Hepatocyte (in vitro differentiated cells): Measurements from ENCODE around the gene PLLP. TPM values are rescaled to one million over a fixed set of nuclear protein-coding genes. Genes with fewer than 3 reads are reported as not detected.
A peak's percentile ranks its signal among the peaks of the same experiment; 100 is the strongest.

ENCODE experiments used
- DNase-seq: peaks from one replicate; pipeline ENCODE4 v3.0.0-alpha.2; 2016; ENCODE audit warnings: low spot score
- H2AFZ ChIP-seq: fragments of 200-600 bp; sonication (generic); 2 replicates; pipeline ENCODE4 v1.6.0; 2016; ENCODE audit warnings: antibody characterized with exemption, mild to moderate bottlenecking
- H3K27ac ChIP-seq: fragments of 200-600 bp; sonication (generic); 2 replicates; pipeline ENCODE4 v1.5.1; 2016; ENCODE audit warnings: mild to moderate bottlenecking
- H3K27me3 ChIP-seq: fragments of 200-600 bp; sonication (generic); 2 replicates; pipeline ENCODE4 v1.6.1; 2016
- H3K36me3 ChIP-seq: fragments of 200-600 bp; sonication (generic); replicated peaks from 2 replicates; pipeline ENCODE4 v1.5.1; 2016; ENCODE audit warnings: low read depth; ENCODE audit not compliant: insufficient read depth
- H3K4me1 ChIP-seq: fragments of 200-600 bp; sonication (generic); 2 replicates; pipeline ENCODE4 v1.5.1; 2016; ENCODE audit warnings: mild to moderate bottlenecking, moderate library complexity; ENCODE audit not compliant: insufficient read depth
- H3K4me2 ChIP-seq: fragments of 200-600 bp; sonication (generic); 2 replicates; pipeline ENCODE4 v1.6.0; 2016
- H3K4me3 ChIP-seq: fragments of 200-600 bp; sonication (generic); 2 replicates; pipeline ENCODE4 v1.5.1; 2016; ENCODE audit warnings: mild to moderate bottlenecking
- H3K79me2 ChIP-seq: fragments of 200-600 bp; sonication (generic); 2 replicates; pipeline ENCODE4 v1.6.0; 2017; ENCODE audit warnings: mild to moderate bottlenecking
- H3K9me2 ChIP-seq: fragments of 200-600 bp; sonication (generic); replicated peaks from 2 replicates; pipeline ENCODE4 v1.6.0; 2017; ENCODE audit warnings: mild to moderate bottlenecking; ENCODE audit not compliant: insufficient read depth
- H3K9me3 ChIP-seq: fragments of 200-600 bp; sonication (generic); 2 replicates; pipeline ENCODE4 v1.5.1; 2016; ENCODE audit warnings: low read depth, mild to moderate bottlenecking
- H4K20me1 ChIP-seq: fragments of 200-600 bp; sonication (generic); 2 replicates; pipeline ENCODE4 v1.6.0; 2016; ENCODE audit warnings: mild to moderate bottlenecking; ENCODE audit not compliant: insufficient read depth, poor library complexity, severe bottlenecking
- CTCF ChIP-seq: fragments of 200-600 bp; sonication (generic); IDR thresholded peaks from 2 replicates; pipeline ENCODE4 v1.5.1; 2016; ENCODE audit warnings: antibody characterized with exemption, mild to moderate bottlenecking; ENCODE audit not compliant: poor library complexity
- EZH2 ChIP-seq: fragments of 200-600 bp; sonication (generic); IDR thresholded peaks from 2 replicates; pipeline ENCODE4 v1.6.1; 2016; ENCODE audit warnings: antibody characterized with exemption, mild to moderate bottlenecking, borderline replicate concordance
- EZH2phosphoT487 ChIP-seq: fragments of 200-600 bp; sonication (generic); IDR thresholded peaks from one replicate; pipeline ENCODE4 v1.6.1; 2018; ENCODE audit warnings: antibody characterized with exemption, mild to moderate bottlenecking, low read depth, moderate library complexity; ENCODE audit not compliant: unreplicated experiment, severe bottlenecking
- WGBS: methylation state at CpG from one replicate; pipeline ENCODE4 v1.1.6; 2016; ENCODE audit warnings: low lambda C conversion rate; ENCODE audit errors: missing lambda C conversion rate; 5-methylcytosine and 5-hydroxymethylcytosine counted together
- polyA plus RNA-seq: library from polyadenylated mRNA; unstranded; fragments of >200 nt; fragmentation: Nextera tagmentation; extraction: Ambion mirVana; gene quantifications from 2 replicates; pipeline ENCODE4 v1.2.1, GENCODE V29; 2016
- total RNA-seq: library from RNA; depleted of rRNA; stranded (reverse); fragments of >200 nt; gene quantifications from 2 replicates; pipeline ENCODE4 v1.2.3, GENCODE V29; 2014

PLLP gene
- total and polyA plus RNA-seq, 2 experiments from 2014 or later = 38.7 to 42.3 TPM

- Histone ChIP-seq H3K4me3 (peak overlapping the region; percentile 88), H3K27ac (peak overlapping the region; percentile 96), H3K4me2 (peak overlapping the region; percentile 89), H3K27me3 (no peaks in the 10 kb centered on the region), H3K36me3 (no peaks in the 10 kb centered on the region), H3K4me1 (peaks cover 6% of the 10 kb centered on the region), H3K9me3 (no peaks in the 10 kb centered on the region), H2AFZ (peak overlapping the region; percentile 76), H4K20me1 (no peaks in the 10 kb centered on the region), H3K9me2 (no peaks in the 10 kb centered on the region), H3K79me2 (peaks cover 27% of the 10 kb centered on the region)
- DNase-seq = peak; percentile 69
- TF ChIP-seq EZH2 = no peak
- TF ChIP-seq CTCF = no peak
- no peak for TF ChIP-seq EZH2phosphoT487
- 9% methylated on average over 20 of the region's 28 CpGs for WGBS
These were observed 38.9 kb downstream of the PLLP start for GRCh38 chr16:57245472-57246113.

GRCh38 chr16:57244767-57245471 is 39.6 kb downstream of the PLLP start, which contains the start of gene ARL2BP:
TSS of gene ARL2BP (plus strand) at chr16:57245259. CDS start at chr16:57245368, 109 bp downstream.
- no peaks in the 10 kb centered on the region for H3K9me3 ChIP-seq
- no peaks in the 10 kb centered on the region for H3K27me3 ChIP-seq
- DNase-seq = peak; percentile 98
- no peaks in the 10 kb centered on the region for H3K36me3 ChIP-seq
- H3K4me1 ChIP-seq = peaks cover 6% of the 10 kb centered on the region
- no peaks in the 10 kb centered on the region for H4K20me1 ChIP-seq
- peak within 1 kb of the TSS; percentile 89 for H3K4me2 ChIP-seq
- peak within 1 kb of the TSS; percentile 96 for H3K27ac ChIP-seq
- 1% methylated on average over 76 of the region's 77 CpGs for WGBS
- peak within 1 kb of the TSS; percentile 76 for H2AFZ ChIP-seq
- H3K79me2 ChIP-seq = peaks cover 27% of the 10 kb centered on the region
- TF ChIP-seq CTCF (peak; percentile 18), EZH2phosphoT487 (no peak), EZH2 (no peak)
- H3K9me2 ChIP-seq = no peaks in the 10 kb centered on the region
- peak within 1 kb of the TSS; percentile 88 for H3K4me3 ChIP-seq

GRCh38 chr16:57244463-57244766 is 40.1 kb downstream of the PLLP start:
- Histone ChIP-seq H3K79me2 (peaks cover 27% of the 10 kb centered on the region), H3K36me3 (no peaks in the 10 kb centered on the region), H2AFZ (peak overlapping the region; percentile 60), H3K4me2 (peak overlapping the region; percentile 76), H3K9me2 (no peaks in the 10 kb centered on the region), H3K27me3 (no peaks in the 10 kb centered on the region), H3K4me1 (peaks cover 6% of the 10 kb centered on the region), H3K4me3 (peak overlapping the region; percentile 30), H3K27ac (peak overlapping the region; percentile 88), H4K20me1 (no peaks in the 10 kb centered on the region), H3K9me3 (no peaks in the 10 kb centered on the region)
- no peak for DNase-seq
- no peak for TF ChIP-seq EZH2
- no peak for TF ChIP-seq EZH2phosphoT487
- no peak for TF ChIP-seq CTCF
- WGBS = 17% methylated on average over 9 of the region's 9 CpGs
